ENCODE measurements around the gene ANKAR.

Gene ANKAR

GRCh38 chr2:189681903-189682302 lies 7.4 kb downstream of the ANKAR start:
- Histone ChIP-seq H3K4me2 (ENCODE audit: low read length) (no peak overlapping the region), H3K79me2 (ENCODE audit: control insufficient read depth, low read length) (no peaks in the 10 kb centered on the region), H3K4me1 (ENCODE audit: control insufficient read depth, low read length) (no peaks in the 10 kb centered on the region), H3K27ac (ENCODE audit: low read depth, low read length) (no peak overlapping the region), H3K4me3 (ENCODE audit: low read length) (no peak overlapping the region), H3K36me3 (ENCODE audit: control insufficient read depth, low read length) (no peaks in the 10 kb centered on the region), H3K9me3 (ENCODE audit: control insufficient read depth, insufficient read depth, low read length) (0 out of 2 replicates have a peak, but pooled peaks cover 2% of the 10 kb centered on the region), H3K9me2 (replicated peaks; ENCODE audit: control insufficient read depth, low read length) (no peaks in the 10 kb centered on the region), H3F3A (ENCODE audit: control insufficient read depth, insufficient read depth) (no peaks in the 10 kb centered on the region), H4K20me1 (ENCODE audit: control insufficient read depth, insufficient read depth, low read depth, low read length) (no peaks in the 10 kb centered on the region), H3K27me3 (ENCODE audit: control insufficient read depth, low read length) (no peaks in the 10 kb centered on the region)
- TF ChIP-seq CTCF (IDR thresholded peaks at IDR 0.05; ENCODE audit: low read depth, low read length, poor library complexity, severe bottlenecking), result no peak
- no peak for TF ChIP-seq EZH2phosphoT487 (IDR thresholded peaks at IDR 0.05; ENCODE audit: borderline replicate concordance, low read length)

- H3K9me2 ChIP-seq (replicated peaks; ENCODE audit: control insufficient read depth, low read length), result no peaks in the 10 kb centered on the region
- H3K4me2 ChIP-seq (ENCODE audit: low read length), result no peak overlapping the region
Measured at GRCh38 chr2:189683348-189683747, 8.9 kb downstream of the ANKAR start.

GRCh38 chr2:189684811-189685210 lies 10.3 kb downstream of the ANKAR start:
- no peaks in the 10 kb centered on the region for H3K27me3 ChIP-seq (ENCODE audit: control insufficient read depth, low read length)
- no peak overlapping the region for H3K4me2 ChIP-seq (ENCODE audit: low read length)
- no peaks in the 10 kb centered on the region for H3K9me2 ChIP-seq (replicated peaks; ENCODE audit: control insufficient read depth, low read length)
- no peaks in the 10 kb centered on the region for H4K20me1 ChIP-seq (ENCODE audit: control insufficient read depth, insufficient read depth, low read depth, low read length)
- H3K27ac ChIP-seq (ENCODE audit: low read depth, low read length), result no peak overlapping the region
- H3K4me1 ChIP-seq (ENCODE audit: control insufficient read depth, low read length), result no peaks in the 10 kb centered on the region
- no peak overlapping the region for H3K4me3 ChIP-seq (ENCODE audit: low read length)
- H3K9me3 ChIP-seq (ENCODE audit: control insufficient read depth, insufficient read depth, low read length), result no peaks in the 10 kb centered on the region
- no peaks in the 10 kb centered on the region for H3K79me2 ChIP-seq (ENCODE audit: control insufficient read depth, low read length)
- H3K36me3 ChIP-seq (ENCODE audit: control insufficient read depth, low read length), result no peaks in the 10 kb centered on the region
- H3F3A ChIP-seq (ENCODE audit: control insufficient read depth, insufficient read depth), result no peaks in the 10 kb centered on the region
- no peak for TF ChIP-seq EZH2phosphoT487 (IDR thresholded peaks at IDR 0.05; ENCODE audit: borderline replicate concordance, low read length)
- no peak for TF ChIP-seq CTCF (IDR thresholded peaks at IDR 0.05; ENCODE audit: low read depth, low read length, poor library complexity, severe bottlenecking)

More at GRCh38 chr2:189683348-189683747, 8.9 kb downstream of the ANKAR start:
- no peaks in the 10 kb centered on the region for H3K27me3 ChIP-seq (ENCODE audit: control insufficient read depth, low read length)
- no peaks in the 10 kb centered on the region for H3K79me2 ChIP-seq (ENCODE audit: control insufficient read depth, low read length)
- H3F3A ChIP-seq (ENCODE audit: control insufficient read depth, insufficient read depth), result no peaks in the 10 kb centered on the region
- 0 out of 2 replicates have a peak, but pooled peaks cover 2% of the 10 kb centered on the region for H3K9me3 ChIP-seq (ENCODE audit: control insufficient read depth, insufficient read depth, low read length)
- no peaks in the 10 kb centered on the region for H3K36me3 ChIP-seq (ENCODE audit: control insufficient read depth, low read length)
- no peak overlapping the region for H3K27ac ChIP-seq (ENCODE audit: low read depth, low read length)
- H3K4me3 ChIP-seq (ENCODE audit: low read length), result no peak overlapping the region
- H4K20me1 ChIP-seq (ENCODE audit: control insufficient read depth, insufficient read depth, low read depth, low read length), result no peaks in the 10 kb centered on the region
- no peaks in the 10 kb centered on the region for H3K4me1 ChIP-seq (ENCODE audit: control insufficient read depth, low read length)
- TF ChIP-seq CTCF (IDR thresholded peaks at IDR 0.05; ENCODE audit: low read depth, low read length, poor library complexity, severe bottlenecking) (no peak), EZH2phosphoT487 (IDR thresholded peaks at IDR 0.05; ENCODE audit: borderline replicate concordance, low read length) (no peak)

Measured in DOHH2 (cell line).